GM18511 (cell line): ENCODE data around the gene RBM25.
"Not testable (repeated sequence)": the region's sequence is repeated elsewhere in the genome, so short reads cannot be mapped to it uniquely, and the experiment has no call there.

ENCODE experiments used
- ATAC-seq: cut with Tn5 transposase; IDR thresholded peaks from one replicate; pipeline ENCODE4 v1.9.1; 2021; ENCODE audit warnings: mild to moderate bottlenecking, moderate library complexity; ENCODE audit not compliant: unreplicated experiment

RBM25 gene

GRCh38 chr14:73168274-73168673, 109.9 kb downstream of the RBM25 start:
- no peak for ATAC-seq

GRCh38 chr14:73168691-73169090, 110.4 kb downstream of the RBM25 start:
- no peak for ATAC-seq

- not testable (repeated sequence) for ATAC-seq
Measured at GRCh38 chr14:73169855-73170254, 111.5 kb downstream of the RBM25 start.

DNA sequence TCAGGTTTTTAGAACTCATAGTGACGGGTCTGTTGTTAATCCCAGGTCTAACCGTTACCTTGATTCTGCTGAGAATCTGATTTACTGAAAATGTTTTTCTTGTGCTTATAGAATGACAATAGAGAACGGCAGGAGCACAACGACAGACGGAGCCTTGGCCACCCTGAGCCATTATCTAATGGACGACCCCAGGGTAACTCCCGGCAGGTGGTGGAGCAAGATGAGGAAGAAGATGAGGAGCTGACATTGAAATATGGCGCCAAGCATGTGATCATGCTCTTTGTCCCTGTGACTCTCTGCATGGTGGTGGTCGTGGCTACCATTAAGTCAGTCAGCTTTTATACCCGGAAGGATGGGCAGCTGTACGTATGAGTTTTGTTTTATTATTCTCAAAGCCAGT, 112.4 kb downstream of the RBM25 start:
- no peak for ATAC-seq

DNA sequence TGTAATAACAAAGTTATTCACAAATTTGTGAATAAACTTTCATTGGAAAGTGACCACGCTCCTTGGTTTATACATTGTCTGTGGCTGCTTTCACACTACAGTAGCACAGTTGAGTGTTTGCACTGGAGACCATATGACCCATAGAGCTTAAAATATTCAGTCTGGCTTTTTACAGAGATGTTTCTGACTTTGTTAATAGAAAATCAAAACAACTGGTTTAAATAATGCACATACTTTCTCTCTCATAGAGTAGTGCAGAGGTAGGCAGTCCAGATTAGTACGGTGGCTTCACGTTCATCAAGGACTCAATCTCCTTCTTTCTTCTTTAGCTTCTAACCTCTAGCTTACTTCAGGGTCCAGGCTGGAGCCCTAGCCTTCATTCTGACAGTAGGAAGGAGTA, 114.2 kb downstream of the RBM25 start:
- ATAC-seq: no peak

- ATAC-seq: no peak
Measured at GRCh38 chr14:73173092-73173735, 114.9 kb downstream of the RBM25 start.
